ENCODE measurements around the gene ASMTL.

ASMTL gene

GRCh38 chrX:1434871-1435240 is 17.9 kb downstream of the ASMTL start:
- Histone ChIP-seq H3K27me3 (ENCODE audit: insufficient read depth, low read length, poor library complexity) (no peaks in the 10 kb centered on the region), H3K4me1 (ENCODE audit: insufficient read depth, low read length) (no peaks in the 10 kb centered on the region), H3K9me3 (ENCODE audit: insufficient read depth, low read length, severe bottlenecking) (no peaks in the 10 kb centered on the region), H3K79me2 (ENCODE audit: insufficient read depth, low read length) (no peaks in the 10 kb centered on the region), H3K36me3 (ENCODE audit: insufficient read depth, low read length) (peaks cover 61% of the 10 kb centered on the region), H3K4me2 (ENCODE audit: insufficient read depth, low read length) (no peak overlapping the region), H3K27ac (ENCODE audit: low read length) (no peak overlapping the region), H3K4me3 (ENCODE audit: low read depth in 1 of 2, low read length in 2 of 2) (no peak overlapping the region), H2AFZ (ENCODE audit: low read depth, low read length) (no peak overlapping the region), H4K20me1 (ENCODE audit: insufficient read depth, low read length) (peaks cover 2% of the 10 kb centered on the region; the same call in 1 of the 2 replicates), H3K9ac (ENCODE audit: low read depth, low read length) (no peak overlapping the region)
- no peak for ATAC-seq (ENCODE audit: insufficient read depth, low read depth)
- no peak for TF ChIP-seq EZH2 (IDR thresholded peaks at IDR 0.05; ENCODE audit: borderline replicate concordance, low read depth, low read length, severe bottlenecking)
- TF ChIP-seq, protein P1, sequence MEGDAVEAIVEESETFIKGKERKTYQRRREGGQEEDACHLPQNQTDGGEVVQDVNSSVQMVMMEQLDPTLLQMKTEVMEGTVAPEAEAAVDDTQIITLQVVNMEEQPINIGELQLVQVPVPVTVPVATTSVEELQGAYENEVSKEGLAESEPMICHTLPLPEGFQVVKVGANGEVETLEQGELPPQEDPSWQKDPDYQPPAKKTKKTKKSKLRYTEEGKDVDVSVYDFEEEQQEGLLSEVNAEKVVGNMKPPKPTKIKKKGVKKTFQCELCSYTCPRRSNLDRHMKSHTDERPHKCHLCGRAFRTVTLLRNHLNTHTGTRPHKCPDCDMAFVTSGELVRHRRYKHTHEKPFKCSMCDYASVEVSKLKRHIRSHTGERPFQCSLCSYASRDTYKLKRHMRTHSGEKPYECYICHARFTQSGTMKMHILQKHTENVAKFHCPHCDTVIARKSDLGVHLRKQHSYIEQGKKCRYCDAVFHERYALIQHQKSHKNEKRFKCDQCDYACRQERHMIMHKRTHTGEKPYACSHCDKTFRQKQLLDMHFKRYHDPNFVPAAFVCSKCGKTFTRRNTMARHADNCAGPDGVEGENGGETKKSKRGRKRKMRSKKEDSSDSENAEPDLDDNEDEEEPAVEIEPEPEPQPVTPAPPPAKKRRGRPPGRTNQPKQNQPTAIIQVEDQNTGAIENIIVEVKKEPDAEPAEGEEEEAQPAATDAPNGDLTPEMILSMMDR (IDR thresholded peaks at IDR 0.05; ENCODE audit: borderline replicate concordance, extremely low read depth, low read length, poor library complexity, severe bottlenecking), result no peak
- DNase-seq, result no peak

GRCh38 chrX:1433646-1434357 is 18.9 kb downstream of the ASMTL start:
- no peak overlapping the region for H3K9ac ChIP-seq (ENCODE audit: low read depth, low read length)
- no peak for TF ChIP-seq EZH2 (IDR thresholded peaks at IDR 0.05; ENCODE audit: borderline replicate concordance, low read depth, low read length, severe bottlenecking)
- TF ChIP-seq, protein P1 (IDR thresholded peaks at IDR 0.05; ENCODE audit: borderline replicate concordance, extremely low read depth, low read length, poor library complexity, severe bottlenecking), result no peak
- no peak overlapping the region for H3K4me3 ChIP-seq (ENCODE audit: low read depth in 1 of 2, low read length in 2 of 2)
- H3K36me3 ChIP-seq (ENCODE audit: insufficient read depth, low read length), result peaks cover 50% of the 10 kb centered on the region
- no peaks in the 10 kb centered on the region for H3K4me1 ChIP-seq (ENCODE audit: insufficient read depth, low read length)
- no peak overlapping the region for H3K4me2 ChIP-seq (ENCODE audit: insufficient read depth, low read length)
- H3K27me3 ChIP-seq (ENCODE audit: insufficient read depth, low read length, poor library complexity), result no peaks in the 10 kb centered on the region
- H4K20me1 ChIP-seq (ENCODE audit: insufficient read depth, low read length), result peaks cover 2% of the 10 kb centered on the region; the same call in 1 of the 2 replicates
- DNase-seq, result no peak
- no peaks in the 10 kb centered on the region for H3K9me3 ChIP-seq (ENCODE audit: insufficient read depth, low read length, severe bottlenecking)
- H2AFZ ChIP-seq (ENCODE audit: low read depth, low read length), result no peak overlapping the region
- ATAC-seq (ENCODE audit: insufficient read depth, low read depth), result no peak
- no peak overlapping the region for H3K27ac ChIP-seq (ENCODE audit: low read length)
- no peaks in the 10 kb centered on the region for H3K79me2 ChIP-seq (ENCODE audit: insufficient read depth, low read length)

- Histone ChIP-seq H4K20me1 (ENCODE audit: insufficient read depth, low read length) (peaks cover 2% of the 10 kb centered on the region; the same call in 1 of the 2 replicates), H3K9me3 (ENCODE audit: insufficient read depth, low read length, severe bottlenecking) (no peaks in the 10 kb centered on the region), H3K4me2 (ENCODE audit: insufficient read depth, low read length) (no peak overlapping the region), H3K9ac (ENCODE audit: low read depth, low read length) (no peak overlapping the region), H3K27ac (ENCODE audit: low read length) (no peak overlapping the region), H3K27me3 (ENCODE audit: insufficient read depth, low read length, poor library complexity) (no peaks in the 10 kb centered on the region), H3K4me1 (ENCODE audit: insufficient read depth, low read length) (no peaks in the 10 kb centered on the region), H3K36me3 (ENCODE audit: insufficient read depth, low read length) (peaks cover 45% of the 10 kb centered on the region), H2AFZ (ENCODE audit: low read depth, low read length) (no peak overlapping the region), H3K4me3 (ENCODE audit: low read depth in 1 of 2, low read length in 2 of 2) (no peak overlapping the region), H3K79me2 (ENCODE audit: insufficient read depth, low read length) (no peaks in the 10 kb centered on the region)
- ATAC-seq (ENCODE audit: insufficient read depth, low read depth) (no peak), DNase-seq (no peak)
- TF ChIP-seq EZH2 (IDR thresholded peaks at IDR 0.05; ENCODE audit: borderline replicate concordance, low read depth, low read length, severe bottlenecking), result no peak
- TF ChIP-seq, protein P1 (IDR thresholded peaks at IDR 0.05; ENCODE audit: borderline replicate concordance, extremely low read depth, low read length, poor library complexity, severe bottlenecking), result no peak
Observed at GRCh38 chrX:1430451-1430850, 22.3 kb downstream of the ASMTL start.

Data from DND-41 (cell line).